Osteoblast (primary cell): ENCODE measurements around the gene PDE11A. TPM values are rescaled to one million over a fixed set of nuclear protein-coding genes. Genes with fewer than 3 reads are reported as not detected.

Experiments
- DNase-seq: peaks from one replicate; pipeline ENCODE4 v3.0.0; 2011; ENCODE audit warnings: low spot score, mixed read lengths; ENCODE audit not compliant: insufficient read length; ENCODE audit errors: missing footprints
- H2AFZ ChIP-seq: 2 replicates; pipeline ENCODE4 v1.6.0; 2011; ENCODE audit warnings: mild to moderate bottlenecking, low read length
- H3K27ac ChIP-seq: 2 replicates; pipeline ENCODE4 v1.5.1; 2011; ENCODE audit warnings: mild to moderate bottlenecking, low read depth, low read length, moderate library complexity
- H3K27me3 ChIP-seq: 2 replicates; pipeline ENCODE4 v1.6.0; 2012; ENCODE audit warnings: mild to moderate bottlenecking, control low read depth, inconsistent platforms, low read length, moderate library complexity; ENCODE audit not compliant: insufficient read depth
- H3K36me3 ChIP-seq: 2 replicates; pipeline ENCODE4 v1.5.1; 2011; ENCODE audit warnings: mild to moderate bottlenecking, low read length, control low read depth, moderate library complexity; ENCODE audit not compliant: insufficient read depth
- H3K4me1 ChIP-seq: 2 replicates; pipeline ENCODE4 v1.5.1; 2011; ENCODE audit warnings: mild to moderate bottlenecking, low read length, control low read depth, moderate library complexity; ENCODE audit not compliant: insufficient read depth
- H3K4me2 ChIP-seq: 2 replicates; pipeline ENCODE4 v1.6.0; 2011; ENCODE audit warnings: mild to moderate bottlenecking, low read length; ENCODE audit not compliant: insufficient read depth
- H3K4me3 ChIP-seq: fragments of 200-600 bp; sonication (generic); 3 replicates; pipeline ENCODE4 v1.5.1; 2012; ENCODE audit warnings: mild to moderate bottlenecking, low read length, inconsistent platforms; ENCODE audit not compliant: insufficient read depth
- H3K79me2 ChIP-seq: 2 replicates; pipeline ENCODE4 v1.6.0; 2012; ENCODE audit warnings: mild to moderate bottlenecking, low read length, control low read depth, inconsistent platforms; ENCODE audit not compliant: insufficient read depth
- H3K9me3 ChIP-seq: 2 replicates; pipeline ENCODE4 v1.5.1; 2011; ENCODE audit warnings: low read depth, low read length, control low read depth
- H4K20me1 ChIP-seq: 2 replicates; pipeline ENCODE4 v1.6.0; 2012; ENCODE audit warnings: mild to moderate bottlenecking, low read length, control low read depth; ENCODE audit not compliant: insufficient read depth
- CTCF ChIP-seq: IDR thresholded peaks from 2 replicates; pipeline ENCODE4 v1.5.1; 2011; ENCODE audit warnings: mild to moderate bottlenecking, low read depth, low read length, moderate library complexity; ENCODE audit errors: extremely low read depth
- total RNA-seq: library from RNA; depleted of rRNA; stranded (reverse); fragments of >200 nt; gene quantifications from 2 replicates; pipeline ENCODE4 v1.2.3, GENCODE V29; 2012

PDE11A gene
- total RNA-seq, 1 donor: 0.36 TPM

- TF ChIP-seq CTCF: no peak
- Histone ChIP-seq H3K27ac (no peak overlapping the region), H3K79me2 (no peaks in the 10 kb centered on the region), H2AFZ (no peak overlapping the region), H3K9me3 (no peaks in the 10 kb centered on the region), H4K20me1 (no peaks in the 10 kb centered on the region), H3K36me3 (no peaks in the 10 kb centered on the region), H3K4me1 (no peaks in the 10 kb centered on the region), H3K4me2 (no peak overlapping the region), H3K27me3 (no peaks in the 10 kb centered on the region), H3K4me3 (no peak overlapping the region)
- DNase-seq: peak; percentile 1
Observed at GRCh38 chr2:177712462-177712861, 360.1 kb downstream of the PDE11A start.

DNA sequence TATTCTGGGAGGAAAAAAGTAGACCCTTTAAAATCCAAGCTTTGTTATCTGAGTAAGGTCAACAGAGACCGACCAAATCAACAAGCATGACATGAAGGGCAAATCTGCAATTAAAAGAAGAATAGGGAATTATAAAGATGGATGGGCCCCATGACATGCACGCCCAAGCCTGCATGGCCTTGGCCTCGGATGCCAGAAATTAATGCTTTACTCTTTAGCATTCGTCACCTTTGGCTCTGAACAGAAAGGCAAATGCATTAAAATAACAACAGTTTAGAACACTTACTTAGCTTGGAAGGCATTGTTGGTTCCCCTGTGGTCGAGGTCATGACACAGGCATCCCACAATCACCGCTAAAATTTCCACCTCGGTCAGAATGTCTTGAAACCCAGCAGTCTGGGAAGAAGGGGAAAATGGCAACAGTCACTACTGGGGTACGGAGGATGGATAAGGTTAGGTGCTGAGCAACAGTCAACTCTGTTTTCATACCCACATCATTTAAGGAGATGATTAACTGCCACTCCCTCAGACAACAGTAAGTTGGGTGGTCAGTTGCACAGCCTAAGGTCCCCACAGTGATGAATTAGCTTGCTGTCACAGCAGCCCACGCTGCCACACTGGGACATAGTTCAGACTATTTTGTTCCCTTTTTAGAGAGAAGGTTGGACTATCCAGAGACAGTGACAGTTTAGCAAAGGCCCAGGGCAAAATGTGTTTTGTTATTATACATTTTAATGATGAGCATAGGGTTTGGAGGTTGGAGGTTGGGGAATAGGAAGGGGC, 360.9 kb downstream of the PDE11A start:
- no peaks in the 10 kb centered on the region for H4K20me1 ChIP-seq
- H2AFZ ChIP-seq: no peak overlapping the region
- no peak for TF ChIP-seq CTCF
- no peak for DNase-seq
- H3K79me2 ChIP-seq: no peaks in the 10 kb centered on the region
- H3K36me3 ChIP-seq: no peaks in the 10 kb centered on the region
- H3K4me3 ChIP-seq: no peak overlapping the region
- H3K27me3 ChIP-seq: no peaks in the 10 kb centered on the region
- no peak overlapping the region for H3K27ac ChIP-seq
- H3K4me1 ChIP-seq: no peaks in the 10 kb centered on the region
- no peaks in the 10 kb centered on the region for H3K9me3 ChIP-seq
- H3K4me2 ChIP-seq: no peak overlapping the region

DNA sequence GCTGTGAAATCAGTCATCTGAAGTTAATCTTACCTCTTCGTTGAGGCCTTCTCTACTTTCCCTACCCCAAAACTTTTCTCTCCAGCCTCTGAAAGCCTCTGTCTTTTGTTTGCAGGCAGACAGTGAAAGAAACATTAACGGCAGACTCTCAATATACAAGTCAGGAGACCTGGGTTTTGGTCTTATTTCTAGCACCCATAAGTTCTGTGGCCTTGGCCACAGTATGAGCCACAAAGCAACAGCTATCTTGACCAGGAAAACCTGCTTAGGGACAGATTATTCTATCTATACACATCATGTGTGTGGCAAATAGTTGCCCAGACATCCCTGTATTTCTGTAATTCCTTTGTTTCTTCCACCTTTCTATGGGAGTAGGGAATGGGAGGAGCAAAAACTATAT, 361.7 kb downstream of the PDE11A start:
- Histone ChIP-seq H3K27me3 (no peaks in the 10 kb centered on the region), H3K4me3 (no peak overlapping the region), H2AFZ (no peak overlapping the region), H3K36me3 (no peaks in the 10 kb centered on the region), H3K79me2 (no peaks in the 10 kb centered on the region), H3K4me2 (no peak overlapping the region), H3K9me3 (no peaks in the 10 kb centered on the region), H3K4me1 (no peaks in the 10 kb centered on the region), H3K27ac (no peak overlapping the region), H4K20me1 (no peaks in the 10 kb centered on the region)
- no peak for DNase-seq
- TF ChIP-seq CTCF: no peak

- Histone ChIP-seq H3K36me3 (no peaks in the 10 kb centered on the region), H3K4me2 (no peak overlapping the region), H3K27ac (no peak overlapping the region), H3K27me3 (no peaks in the 10 kb centered on the region), H3K4me3 (no peak overlapping the region), H4K20me1 (no peaks in the 10 kb centered on the region), H3K79me2 (no peaks in the 10 kb centered on the region), H3K4me1 (no peaks in the 10 kb centered on the region), H3K9me3 (no peaks in the 10 kb centered on the region), H2AFZ (no peak overlapping the region)
- DNase-seq: peak; percentile 11
- no peak for TF ChIP-seq CTCF
Observed at GRCh38 chr2:177709986-177710401, 362.6 kb downstream of the PDE11A start.
